ENCODE data around the gene TCF7L2. TPM values are rescaled to one million over a fixed set of nuclear protein-coding genes. Genes with fewer than 3 reads are reported as not detected.

The TCF7L2 gene
- total RNA-seq, 1 donor from 2014 or later, result 76.4 TPM

- no peak for DNase-seq (ENCODE audit: low spot score in 2 of 2, unreplicated experiment in 2 of 2)
- Mint-ChIP-seq H3K36me3 (peaks cover 10% of the 10 kb centered on the region), H3K27me3 (ENCODE audit: low read depth) (no peaks in the 10 kb centered on the region), H3K4me1 (peaks cover 64% of the 10 kb centered on the region), H3K4me3 (no peak overlapping the region), H3K27ac (peak overlapping the region; percentile 14), H3K9me3 (no peaks in the 10 kb centered on the region)
- TF ChIP-seq CTCF (IDR thresholded peaks at IDR 0.05; ENCODE audit: unreplicated experiment), result no peak
Observed at GRCh38 chr10:113004069-113004618, 54.1 kb downstream of the TCF7L2 start.

- Mint-ChIP-seq H3K4me3 (no peak overlapping the region), H3K4me1 (peaks cover 54% of the 10 kb centered on the region), H3K36me3 (peaks cover 16% of the 10 kb centered on the region), H3K9me3 (no peaks in the 10 kb centered on the region), H3K27me3 (ENCODE audit: low read depth) (no peaks in the 10 kb centered on the region), H3K27ac (no peak overlapping the region)
- no peak for DNase-seq (ENCODE audit: low spot score in 2 of 2, unreplicated experiment in 2 of 2)
- TF ChIP-seq CTCF (IDR thresholded peaks at IDR 0.05; ENCODE audit: unreplicated experiment), result no peak
Observed at GRCh38 chr10:113005380-113005779, 55.3 kb downstream of the TCF7L2 start.

GRCh38 chr10:113006656-113007342 lies 56.8 kb downstream of the TCF7L2 start:
- H3K27me3 Mint-ChIP-seq (ENCODE audit: low read depth), result no peaks in the 10 kb centered on the region
- H3K4me3 Mint-ChIP-seq, result no peak overlapping the region
- peaks cover 22% of the 10 kb centered on the region for H3K36me3 Mint-ChIP-seq
- H3K27ac Mint-ChIP-seq, result no peak overlapping the region
- TF ChIP-seq CTCF (IDR thresholded peaks at IDR 0.05; ENCODE audit: unreplicated experiment), result no peak
- no peaks in the 10 kb centered on the region for H3K9me3 Mint-ChIP-seq
- no peak for DNase-seq (ENCODE audit: low spot score in 2 of 2, unreplicated experiment in 2 of 2)
- H3K4me1 Mint-ChIP-seq, result peaks cover 40% of the 10 kb centered on the region

GRCh38 chr10:113007343-113007771 lies 57.3 kb downstream of the TCF7L2 start:
- H3K36me3 Mint-ChIP-seq, result peaks cover 22% of the 10 kb centered on the region

GRCh38 chr10:113007821-113008220 lies 57.8 kb downstream of the TCF7L2 start:
- H3K4me1 Mint-ChIP-seq, result peaks cover 43% of the 10 kb centered on the region
- peaks cover 22% of the 10 kb centered on the region for H3K36me3 Mint-ChIP-seq
- peak overlapping the region; percentile 55 for H3K27ac Mint-ChIP-seq
- no peak for TF ChIP-seq CTCF (IDR thresholded peaks at IDR 0.05; ENCODE audit: unreplicated experiment)
- H3K4me3 Mint-ChIP-seq, result no peak overlapping the region
- no peaks in the 10 kb centered on the region for H3K27me3 Mint-ChIP-seq (ENCODE audit: low read depth)
- DNase-seq (ENCODE audit: low spot score in 2 of 2, unreplicated experiment in 2 of 2), result no peak
- no peaks in the 10 kb centered on the region for H3K9me3 Mint-ChIP-seq

More at GRCh38 chr10:113007343-113007771, 57.3 kb downstream of the TCF7L2 start:
- peaks cover 43% of the 10 kb centered on the region for H3K4me1 Mint-ChIP-seq
- H3K4me3 Mint-ChIP-seq, result no peak overlapping the region
- no peaks in the 10 kb centered on the region for H3K9me3 Mint-ChIP-seq
- DNase-seq (ENCODE audit: low spot score in 2 of 2, unreplicated experiment in 2 of 2), result no peak
- H3K27ac Mint-ChIP-seq, result peak overlapping the region; percentile 54
- no peak for TF ChIP-seq CTCF (IDR thresholded peaks at IDR 0.05; ENCODE audit: unreplicated experiment)
- H3K27me3 Mint-ChIP-seq (ENCODE audit: low read depth), result no peaks in the 10 kb centered on the region

All from mesothelial cell of epicardium (in vitro differentiated cells).